ENCODE data around the gene IFNAR1. TPM values are rescaled to one million over a fixed set of nuclear protein-coding genes. Genes with fewer than 3 reads are reported as not detected.

IFNAR1 gene
- total RNA-seq, 1 donor from 2014 or later, result 88.8 TPM

- DNase-seq (ENCODE audit: low spot score), result no peak
Observed at GRCh38 chr21:33397717-33398116, 72.9 kb downstream of the IFNAR1 start.

GRCh38 chr21:33398361-33398760 lies 73.6 kb downstream of the IFNAR1 start:
- DNase-seq (ENCODE audit: low spot score), result no peak

GRCh38 chr21:33401630-33401992 lies 76.8 kb downstream of the IFNAR1 start:
- no peak for DNase-seq (ENCODE audit: low spot score)

- DNase-seq (ENCODE audit: low spot score), result no peak
Observed at GRCh38 chr21:33402001-33402979, 77.5 kb downstream of the IFNAR1 start.

- DNase-seq (ENCODE audit: low spot score), result no peak
Observed at GRCh38 chr21:33403128-33403785, 78.5 kb downstream of the IFNAR1 start, which contains the start of gene IFNGR2. IFNGR2 (plus strand) TSS chr21:33403413; CDS start chr21:33403544, 131 bp downstream.

- no peak for DNase-seq (ENCODE audit: low spot score)
Observed at GRCh38 chr21:33403786-33404585, 79.2 kb downstream of the IFNAR1 start.

- no peak for DNase-seq (ENCODE audit: low spot score)
Observed at GRCh38 chr21:33406493-33406892, 81.7 kb downstream of the IFNAR1 start.

Other genes with a start within 250 kb of the IFNAR1 start
- gene IFNAR2, start 95.0 kb upstream of the IFNAR1 start, total RNA-seq, result 41.5 TPM
- 39.3 TPM for gene IL10RB, start 58.6 kb upstream of the IFNAR1 start, total RNA-seq
- gene IFNGR2, start 78.4 kb downstream of the IFNAR1 start, total RNA-seq, result 150 TPM
- 36.1 TPM for gene TMEM50B, start 155.0 kb downstream of the IFNAR1 start, total RNA-seq
- 1.6 TPM for gene DNAJC28, start 166.7 kb downstream of the IFNAR1 start, total RNA-seq
- gene GART, start 217.1 kb downstream of the IFNAR1 start, total RNA-seq, result 99.0 TPM
- 258 TPM for gene SON, start 218.1 kb downstream of the IFNAR1 start, total RNA-seq

Data from mesenteric fat pad (tissue), 1 donor.